NCI-H2227 (cell line): Measurements from ENCODE around the gene CBLN3.

Source experiments
- DNase-seq: peaks from one replicate; lab custom pipeline; 2025; ENCODE audit not compliant: unreplicated experiment; lab: John Stamatoyannopoulos, UW

CBLN3 gene

DNA sequence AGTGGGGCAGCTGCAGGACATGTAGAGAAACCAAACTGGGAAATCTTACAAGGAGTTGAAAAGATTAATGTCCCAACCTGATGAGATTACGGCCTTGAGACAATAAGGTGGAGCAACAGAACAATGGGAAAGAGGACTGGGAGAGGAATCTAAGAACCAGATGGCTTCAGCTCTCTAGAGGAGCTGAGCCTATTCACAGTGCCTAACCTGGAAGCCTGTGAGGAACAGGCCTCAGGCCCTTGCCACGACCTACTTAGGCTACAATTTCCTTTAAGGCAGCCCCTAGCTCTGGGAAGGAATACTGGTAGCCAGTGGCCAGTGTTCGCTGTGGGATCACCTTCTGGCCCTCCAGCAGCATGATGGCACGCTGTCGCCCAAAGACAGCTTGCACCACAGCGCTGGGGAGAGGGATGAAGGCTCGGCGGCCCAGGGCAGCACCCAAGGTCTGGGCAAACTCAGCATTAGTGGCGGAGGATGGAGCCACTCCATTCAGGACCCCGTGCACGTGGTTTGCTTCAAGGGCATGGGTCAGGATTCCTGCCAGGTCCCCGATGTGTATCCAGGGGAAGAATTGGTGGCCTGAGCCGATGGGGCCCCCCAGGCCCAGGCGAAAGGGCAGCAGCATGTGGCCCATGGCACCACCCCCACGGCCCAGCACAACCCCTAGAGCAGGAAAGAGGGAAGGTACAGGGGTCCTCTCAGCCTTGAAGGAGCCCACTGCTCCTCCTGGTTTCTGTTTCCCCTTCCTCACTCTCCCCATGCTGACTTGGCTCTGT is 10.6 kb upstream of the CBLN3 start:
- no peak for DNase-seq

DNA sequence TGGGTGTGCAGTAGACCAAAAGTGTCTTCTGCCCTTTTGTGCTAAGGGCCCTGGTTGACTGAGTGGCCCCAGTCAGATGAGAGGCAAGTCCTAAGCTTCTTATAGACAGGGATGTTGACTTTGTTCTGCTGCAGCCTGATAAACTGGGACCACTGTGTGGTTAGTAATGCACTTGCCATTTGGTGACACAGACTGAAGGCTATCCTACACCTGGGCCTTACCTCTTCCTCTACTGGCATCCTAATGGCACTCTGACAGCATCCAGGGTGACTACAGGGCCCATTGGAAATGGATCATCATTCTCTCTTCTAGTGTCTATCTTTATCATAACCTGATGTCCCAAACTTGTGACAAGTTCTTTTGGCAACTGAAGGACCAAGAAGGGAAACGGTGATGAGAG is 9.8 kb upstream of the CBLN3 start:
- DNase-seq, result no peak

DNA sequence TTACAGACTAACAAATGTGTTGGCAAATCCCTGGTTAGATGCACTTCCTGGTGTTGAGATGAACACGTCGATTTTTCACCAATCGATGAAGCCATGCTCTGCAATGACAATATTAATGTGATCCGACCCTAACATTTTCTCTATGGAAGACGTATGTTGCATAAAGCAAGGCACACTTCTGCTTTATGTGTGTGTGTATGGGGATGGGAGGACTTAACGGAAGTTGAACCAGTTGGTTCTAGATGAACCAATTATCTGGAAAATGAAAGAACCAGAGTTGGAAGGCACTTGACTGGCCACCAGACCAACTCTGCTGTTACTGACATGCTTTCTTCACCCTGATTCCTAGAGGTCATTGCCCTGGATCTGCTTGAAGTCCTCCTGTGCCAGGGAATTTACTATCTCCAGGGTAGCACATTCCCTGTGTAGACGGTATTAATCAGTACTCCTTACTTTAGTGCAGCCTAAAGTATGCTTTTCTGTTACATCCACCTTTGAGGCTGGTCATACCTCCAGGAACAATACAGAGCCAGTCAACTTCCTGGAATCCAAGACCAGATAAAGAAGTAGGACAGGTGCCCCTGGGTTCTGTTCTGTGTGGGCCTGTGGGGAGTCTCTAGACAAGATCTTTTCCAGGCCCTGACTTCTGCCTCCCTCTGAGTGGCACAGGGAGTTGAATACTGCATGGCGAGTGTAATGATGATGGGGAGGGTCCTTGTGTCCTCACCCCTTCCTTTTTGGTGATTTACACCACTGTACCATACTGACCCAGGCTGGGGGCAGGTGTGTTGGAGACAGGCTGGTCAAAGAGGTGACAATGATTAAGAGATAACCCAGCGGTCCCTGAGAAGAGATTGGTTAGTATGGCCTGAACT is 9.0 kb upstream of the CBLN3 start:
- no peak for DNase-seq

DNA sequence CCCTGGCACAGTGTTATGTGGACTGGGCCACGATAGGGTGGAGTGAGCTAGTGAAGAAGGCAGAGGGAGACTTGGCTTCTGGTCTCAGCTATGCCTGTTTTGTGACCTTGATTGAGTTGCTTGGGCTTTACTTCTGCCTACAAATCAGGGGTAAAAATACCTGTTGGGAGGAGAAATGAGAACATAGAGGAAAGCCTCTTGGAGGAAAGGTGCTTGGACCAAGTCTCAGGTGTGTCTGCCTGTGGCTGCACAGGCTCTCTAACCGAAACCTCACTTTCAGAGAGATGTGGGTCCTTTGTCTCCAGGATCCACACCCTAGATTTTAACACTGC is 8.2 kb upstream of the CBLN3 start:
- no peak for DNase-seq

DNA sequence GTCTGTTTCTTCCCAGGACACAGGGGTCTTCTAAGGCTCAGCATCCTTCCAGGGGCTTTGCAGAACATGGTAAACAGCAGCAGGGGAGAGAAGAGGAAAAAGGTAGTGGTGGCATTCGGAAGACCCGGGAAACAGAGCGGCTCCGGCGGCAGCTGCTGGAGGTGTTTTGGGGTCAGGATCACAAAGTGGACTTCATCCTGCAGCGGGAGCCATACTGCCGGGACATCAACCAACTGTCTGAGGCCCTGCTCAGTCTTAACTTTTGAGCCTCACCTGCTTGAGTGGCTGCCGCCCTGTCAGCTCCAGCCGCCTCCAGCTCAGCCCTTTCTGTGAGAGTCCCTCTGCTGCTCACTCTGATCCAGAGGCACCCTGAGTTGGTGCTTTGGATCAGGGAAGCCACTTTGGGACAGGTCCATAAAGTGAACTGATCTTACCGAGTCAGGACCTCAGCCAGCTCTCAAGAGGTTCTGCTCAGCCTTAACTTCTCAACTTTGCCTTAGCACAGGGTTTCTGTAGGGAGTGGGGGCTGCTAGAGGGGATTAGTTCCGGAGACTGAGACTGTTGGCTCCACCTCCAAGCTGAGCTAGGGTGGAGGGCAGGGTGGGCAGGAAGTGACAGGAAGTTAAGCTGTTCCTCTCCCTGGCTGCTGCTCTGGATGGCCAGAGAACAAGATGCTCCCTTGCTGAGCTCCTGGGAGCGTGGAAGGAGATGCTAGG is 7.7 kb upstream of the CBLN3 start:
- DNase-seq, result no peak

DNA sequence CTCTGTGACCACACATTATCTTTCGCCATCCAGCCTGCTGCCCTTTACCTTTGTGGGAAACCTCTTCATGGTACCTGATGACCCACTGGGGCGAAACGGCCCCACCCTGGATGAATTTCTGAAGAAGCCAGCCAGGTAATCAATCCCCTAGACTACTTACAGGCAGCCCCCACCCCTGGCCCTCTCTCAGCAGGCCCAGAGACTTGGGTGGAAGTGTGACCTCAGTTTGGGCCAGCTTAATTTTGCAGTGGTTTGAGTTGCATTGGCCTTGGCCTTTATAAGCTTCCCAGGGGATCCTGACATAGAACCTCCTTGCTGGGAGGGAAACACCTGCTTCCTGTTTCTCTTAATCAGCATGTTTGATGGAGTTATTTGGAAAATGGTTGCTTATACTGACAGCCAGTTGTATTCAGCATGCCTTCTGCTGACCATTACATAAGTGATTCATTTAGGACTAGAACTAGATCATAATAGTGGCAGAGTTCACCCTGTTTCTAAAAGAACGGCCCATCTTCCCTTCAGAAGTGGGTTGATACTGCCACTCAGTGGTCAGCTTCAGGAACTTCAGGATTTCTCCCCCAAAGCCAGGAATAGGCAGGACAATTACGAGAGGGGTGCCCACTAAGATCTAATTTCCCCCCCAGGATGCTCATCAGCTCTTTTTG is 7.0 kb upstream of the CBLN3 start:
- DNase-seq, result peak; percentile 72

DNA sequence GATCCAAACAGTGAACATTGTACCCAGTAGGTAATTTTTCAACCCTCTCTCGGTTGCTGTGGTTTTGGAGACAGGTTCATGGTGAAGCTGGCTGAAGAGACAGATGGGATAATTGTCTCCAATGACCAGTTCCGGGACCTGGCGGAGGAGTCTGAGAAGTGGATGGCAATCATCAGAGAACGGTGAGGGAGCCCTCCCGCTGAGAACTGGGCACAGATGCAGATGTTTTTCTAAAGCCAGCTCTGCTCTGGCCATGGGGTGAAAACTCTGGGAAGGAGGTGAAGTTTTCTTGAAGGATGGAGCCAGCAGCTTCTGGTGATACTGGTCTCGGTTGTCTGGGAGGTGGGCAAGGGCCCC is 6.5 kb upstream of the CBLN3 start:
- DNase-seq, result peak; percentile 40

DNA sequence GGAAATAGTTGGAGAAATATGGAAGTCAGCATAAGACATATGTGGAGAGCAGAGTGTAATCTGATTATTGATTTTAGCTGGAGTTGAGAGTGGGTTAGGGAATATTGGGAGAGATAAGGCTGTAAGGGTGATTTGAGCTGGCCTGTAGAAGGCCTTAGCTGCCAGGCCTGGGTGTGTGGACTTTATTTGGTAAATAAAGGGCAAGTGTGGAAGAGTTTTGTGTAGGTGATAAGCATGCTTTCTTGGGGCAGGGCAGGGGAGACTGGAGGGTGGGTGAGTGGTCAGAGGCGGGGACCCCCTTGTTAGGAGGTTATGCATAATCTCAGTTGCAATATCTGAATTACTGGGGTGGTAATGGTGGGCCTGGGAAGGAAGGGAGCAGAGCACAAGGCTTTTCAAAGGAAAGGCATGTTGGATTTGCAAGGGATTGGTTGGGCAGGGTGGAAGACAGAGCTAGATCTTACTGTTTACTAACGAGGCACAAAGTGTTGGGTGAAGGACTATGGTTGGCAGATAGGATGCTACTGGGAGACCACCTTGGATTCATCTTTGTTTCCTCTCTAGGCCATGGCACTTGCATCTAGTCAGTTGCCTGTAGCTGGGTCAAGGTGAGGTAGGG is 5.8 kb upstream of the CBLN3 start:
- DNase-seq, result no peak

DNA sequence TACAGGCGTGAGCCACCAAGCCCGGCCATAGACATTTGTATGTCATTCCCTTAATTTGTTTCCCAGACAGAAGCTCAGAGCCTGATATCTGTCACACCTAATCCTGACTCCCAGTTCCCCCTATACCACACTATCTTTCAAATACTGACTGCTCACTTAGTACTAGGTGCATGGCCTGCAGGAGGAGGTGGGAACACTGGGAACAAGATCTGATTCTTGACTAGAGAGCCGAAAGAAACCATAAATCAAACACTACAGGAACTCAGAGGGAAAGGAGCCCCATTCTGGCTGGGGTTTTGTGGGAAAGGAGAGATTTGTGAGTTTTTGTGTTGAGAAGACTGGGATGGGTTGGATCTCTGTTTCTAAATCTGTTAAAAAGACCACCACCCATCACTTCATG is 5.2 kb upstream of the CBLN3 start:
- no peak for DNase-seq

DNA sequence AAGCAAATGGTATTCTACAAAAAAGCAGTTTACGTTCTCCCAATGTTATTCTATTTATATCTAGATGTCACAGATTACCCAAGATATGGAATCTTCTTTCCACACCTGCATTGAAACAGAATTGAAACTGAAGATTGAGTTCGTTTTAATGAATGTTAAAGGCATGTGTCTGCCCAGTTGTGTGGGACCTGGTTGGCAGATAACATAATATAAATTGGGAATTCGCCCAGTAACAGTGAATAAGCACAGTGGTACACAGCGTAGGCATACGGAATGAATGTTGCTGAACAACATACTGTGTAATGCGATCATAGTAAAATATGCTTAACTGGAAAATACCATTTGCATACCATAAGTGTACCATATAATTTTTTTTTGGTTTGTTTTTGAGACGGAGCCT is 4.6 kb upstream of the CBLN3 start:
- DNase-seq, result no peak

DNA sequence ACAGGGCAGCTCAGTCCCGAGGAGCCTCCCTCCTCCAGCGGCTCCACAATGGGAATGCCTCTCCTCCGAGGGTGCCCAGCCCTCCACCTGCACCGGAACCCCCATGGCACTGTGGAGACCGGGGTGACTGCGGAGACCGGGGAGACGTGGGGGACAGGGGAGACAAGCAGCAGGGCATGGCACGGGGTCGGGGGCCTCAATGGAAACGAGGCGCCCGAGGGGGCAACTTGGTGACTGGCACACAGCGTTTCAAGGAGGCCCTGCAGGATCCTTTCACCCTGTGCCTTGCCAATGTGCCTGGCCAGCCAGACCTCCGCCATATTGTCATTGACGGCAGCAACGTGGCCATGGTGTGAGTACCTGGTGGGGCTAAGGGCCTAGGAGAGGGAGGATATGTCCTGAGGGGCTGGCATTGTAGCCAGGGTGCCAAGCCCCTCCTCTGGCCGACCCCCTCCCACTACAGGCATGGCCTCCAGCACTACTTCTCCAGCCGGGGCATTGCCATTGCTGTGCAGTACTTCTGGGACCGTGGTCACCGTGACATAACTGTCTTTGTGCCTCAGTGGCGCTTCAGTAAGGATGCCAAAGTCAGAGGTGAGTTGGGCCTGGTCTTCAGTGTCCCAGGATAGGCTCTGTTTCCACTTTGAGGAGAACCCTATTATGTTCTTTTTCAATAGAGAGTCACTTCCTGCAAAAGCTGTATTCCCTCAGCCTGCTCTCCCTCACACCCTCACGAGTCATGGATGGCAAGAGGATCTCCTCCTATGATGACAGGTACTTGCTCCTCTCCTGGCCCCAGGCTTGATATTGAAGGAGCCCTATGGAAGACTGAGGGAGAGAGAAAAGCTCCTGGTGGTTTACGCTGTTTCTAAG is 3.0 kb upstream of the CBLN3 start:
- DNase-seq, result no peak

DNA sequence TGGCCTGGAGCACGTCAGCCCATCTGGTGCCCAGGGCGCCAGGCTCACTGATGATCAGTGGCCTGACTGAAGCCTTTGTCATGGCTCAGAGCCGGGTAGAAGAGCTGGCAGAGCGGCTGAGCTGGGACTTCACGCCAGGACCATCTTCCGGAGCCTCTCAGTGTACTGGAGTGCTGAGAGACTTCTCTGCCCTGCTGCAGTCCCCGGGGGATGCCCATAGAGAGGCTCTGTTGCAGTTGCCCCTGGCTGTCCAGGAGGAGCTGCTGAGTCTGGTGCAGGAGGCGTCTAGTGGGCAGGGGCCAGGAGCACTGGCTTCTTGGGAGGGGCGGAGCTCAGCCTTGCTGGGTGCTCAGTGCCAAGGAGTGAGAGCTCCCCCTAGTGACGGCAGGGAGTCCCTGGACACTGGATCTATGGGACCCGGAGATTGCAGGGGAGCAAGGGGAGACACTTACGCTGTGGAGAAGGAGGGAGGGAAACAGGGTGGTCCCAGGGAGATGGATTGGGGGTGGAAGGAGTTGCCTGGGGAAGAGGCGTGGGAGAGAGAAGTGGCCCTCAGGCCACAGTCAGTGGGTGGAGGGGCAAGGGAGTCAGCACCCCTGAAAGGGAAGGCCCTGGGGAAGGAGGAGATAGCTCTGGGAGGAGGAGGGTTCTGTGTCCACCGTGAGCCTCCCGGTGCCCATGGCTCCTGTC is 2.2 kb upstream of the CBLN3 start:
- DNase-seq, result peak; percentile 92

DNA sequence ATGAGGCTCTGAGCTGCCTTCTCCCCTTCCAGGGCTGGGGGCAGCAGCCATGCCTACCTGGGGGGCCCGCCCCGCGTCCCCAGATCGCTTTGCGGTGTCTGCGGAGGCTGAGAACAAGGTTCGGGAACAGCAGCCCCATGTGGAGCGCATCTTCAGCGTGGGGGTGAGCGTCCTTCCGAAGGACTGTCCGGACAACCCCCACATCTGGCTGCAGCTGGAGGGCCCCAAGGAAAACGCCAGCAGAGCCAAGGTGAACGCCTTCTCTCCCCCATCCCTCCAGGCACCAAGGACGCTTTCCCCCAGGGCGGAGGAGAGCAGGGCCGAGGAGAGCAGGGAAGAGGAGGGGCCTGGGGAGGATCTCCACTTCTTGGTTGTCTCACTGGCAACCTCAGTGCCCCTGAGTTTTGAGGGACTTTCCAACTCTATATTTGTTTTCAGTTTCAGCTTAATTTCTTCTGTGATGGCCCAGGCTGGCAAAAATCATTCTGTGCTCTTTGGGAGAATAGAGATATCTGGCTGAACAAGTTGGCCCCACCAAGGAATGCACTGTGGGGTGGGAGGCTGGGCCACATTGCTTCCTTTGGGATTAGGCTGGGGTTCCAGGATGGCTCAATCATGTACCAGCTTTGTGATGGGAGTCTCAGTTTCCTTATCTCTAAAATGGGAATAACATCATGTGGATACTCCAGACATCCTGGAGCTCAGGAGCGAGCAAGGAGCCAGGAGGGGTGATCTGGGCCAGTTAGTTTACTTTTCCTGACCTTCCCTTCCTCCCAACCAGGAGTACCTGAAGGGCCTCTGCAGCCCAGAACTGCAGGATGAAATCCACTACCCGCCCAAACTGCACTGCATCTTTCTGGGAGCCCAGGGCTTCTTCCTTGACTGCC is 1.5 kb upstream of the CBLN3 start:
- peak; percentile 48 for DNase-seq

DNA sequence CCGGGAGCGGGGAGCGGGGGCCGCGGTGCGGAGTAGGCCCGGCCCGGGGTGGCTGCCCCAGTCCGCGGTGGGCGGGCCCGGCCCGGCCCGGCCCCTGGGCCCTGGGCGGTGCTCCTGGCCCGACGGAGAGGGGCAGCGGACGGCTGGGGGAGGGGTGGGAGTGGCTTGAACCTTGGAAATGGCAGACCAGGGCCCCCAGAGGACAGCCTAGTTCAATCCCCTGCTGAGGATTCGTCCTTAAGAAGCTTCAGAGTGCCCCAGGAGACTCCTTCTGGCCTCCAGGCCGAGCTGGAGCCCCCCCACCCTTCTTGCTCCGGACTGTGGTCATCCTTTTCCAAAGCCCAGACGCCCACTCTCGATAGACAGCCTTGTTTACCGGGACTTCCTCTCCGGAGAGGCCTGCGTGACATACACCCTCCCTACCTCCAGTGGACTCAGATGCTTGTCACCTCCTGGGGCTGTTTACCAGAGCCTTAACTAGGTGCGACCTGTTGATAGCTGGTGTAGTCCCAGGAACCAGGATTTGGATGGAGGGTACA is 744 bp upstream of the CBLN3 start:
- peak; percentile 70 for DNase-seq

DNA sequence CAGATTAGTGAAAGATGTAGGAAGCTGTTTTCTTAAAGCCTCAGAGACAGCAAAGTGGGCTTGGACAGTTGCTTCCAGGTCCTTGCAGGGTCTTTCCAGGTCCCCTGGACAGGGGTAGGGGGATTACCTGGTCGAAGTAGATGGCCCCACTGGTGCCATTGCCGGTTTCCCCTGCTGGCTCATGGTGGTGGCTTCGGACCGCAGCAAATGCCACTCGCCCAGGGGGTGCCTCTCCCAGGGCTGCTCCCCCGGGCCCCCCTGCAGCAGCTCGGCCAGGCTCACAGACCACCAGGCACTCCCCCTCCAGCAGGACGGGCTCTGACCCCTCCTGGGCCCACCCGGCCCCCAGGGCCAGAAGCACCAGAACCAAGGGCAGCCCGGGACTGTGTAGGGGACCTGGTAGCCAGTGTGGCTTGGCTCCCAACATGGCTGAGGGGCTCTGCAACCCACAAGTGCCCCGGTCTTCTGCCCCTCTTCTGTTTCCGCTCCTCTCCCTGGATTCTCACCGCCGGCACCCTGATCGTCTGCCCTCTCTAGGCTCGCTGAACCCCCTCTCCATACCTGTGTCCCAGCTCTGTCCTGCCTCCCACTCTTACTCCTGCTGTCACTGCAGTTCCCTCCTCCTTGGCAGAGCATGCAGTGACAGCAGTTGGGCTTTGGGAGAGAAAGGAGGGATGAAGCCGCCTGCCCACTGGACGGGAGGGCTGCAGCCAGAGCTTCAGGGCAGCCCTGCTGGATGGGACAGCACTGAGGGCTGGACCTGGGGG is 657 bp downstream of the CBLN3 start:
- no peak for DNase-seq

DNA sequence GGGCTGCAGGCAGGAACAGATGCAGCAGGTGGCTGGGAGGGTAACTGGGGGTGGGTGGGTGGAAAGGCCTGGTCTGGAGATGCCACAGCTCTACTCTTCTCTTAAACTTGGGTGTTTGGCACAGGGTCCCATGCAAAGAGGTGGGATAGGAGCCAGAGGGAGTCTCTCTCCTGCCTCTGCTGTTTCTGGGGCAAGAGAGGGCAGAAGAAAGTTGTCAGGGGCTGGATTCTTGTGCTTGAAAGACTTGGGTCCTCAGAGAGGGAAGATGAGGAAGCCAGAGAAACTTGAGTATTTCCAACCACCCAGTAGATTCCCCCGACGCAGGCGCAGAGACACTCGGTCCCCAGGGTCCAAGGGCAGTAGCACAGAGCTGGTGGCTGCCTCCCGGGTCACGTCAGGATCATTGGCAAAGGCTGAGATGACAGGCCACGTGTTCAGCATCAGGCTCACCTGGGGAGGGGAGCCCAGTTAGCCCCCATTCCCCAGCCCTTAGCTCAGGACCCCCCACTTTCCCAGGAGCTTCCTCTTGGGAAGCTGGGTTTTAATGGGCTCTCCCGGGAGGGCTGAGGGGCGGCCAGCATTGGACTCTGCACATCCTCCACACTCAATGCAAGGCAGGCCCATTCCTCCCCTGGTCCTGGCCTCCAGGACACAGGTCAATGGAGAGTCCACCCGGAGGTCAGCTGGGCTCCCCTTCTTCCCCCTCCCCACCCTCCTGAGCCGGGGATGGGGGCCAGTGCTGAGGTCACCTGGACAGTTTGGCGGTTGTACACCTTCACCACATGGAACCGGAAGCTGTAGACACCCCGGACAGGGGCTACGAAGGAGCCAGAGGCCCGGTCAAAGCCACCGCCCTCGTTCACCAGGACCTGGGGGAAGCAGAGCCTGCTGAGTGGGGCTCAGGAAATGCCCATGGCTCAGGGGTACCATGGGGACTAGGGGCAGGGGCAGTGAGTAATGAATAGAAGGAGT is 1.6 kb downstream of the CBLN3 start:
- no peak for DNase-seq
